Activated naive CD8-positive, alpha-beta T cell treated with anti-CD3 and anti-CD28 coated beads, Interleukin-2, amount 10 ng/mL, durations not matched to agents 7 days and 5 days (primary cell): Measurements from ENCODE around the gene CSKMT. TPM values are rescaled to one million over a fixed set of nuclear protein-coding genes. Genes with fewer than 3 reads are reported as not detected.
A peak's percentile ranks its signal among the peaks of the same experiment; 100 is the strongest.
"Not testable (repeated sequence)": the region's sequence is repeated elsewhere in the genome, so short reads cannot be mapped to it uniquely, and the experiment has no call there.

ENCODE experiments used
- ATAC-seq: fragments of 150-1000 bp; cut with Tn5 transposase; one replicate; pipeline ENCODE4 v1.10.0; 2021; ENCODE audit warnings: low read depth, moderate library complexity
- POLR2A ChIA-PET: fragments of 350-600 bp; sonication (Branson Sonifier 250); formaldehyde crosslinking; loops from one replicate; lab custom pipeline; 2021; ENCODE audit warnings: antibody characterized with exemption; lab: Charles Lee
- DNase-seq: peaks from one replicate; pipeline ENCODE4 v3.0.0; 2021
- H3K27ac Mint-ChIP-seq: one replicate; pipeline ENCODE4 v1.8.0; 2022; ENCODE audit warnings: mild to moderate bottlenecking, mixed read lengths
- H3K27me3 Mint-ChIP-seq: one replicate; pipeline ENCODE4 v1.8.0; 2022; ENCODE audit warnings: mild to moderate bottlenecking, moderate library complexity, mixed read lengths
- H3K36me3 Mint-ChIP-seq: one replicate; pipeline ENCODE4 v1.8.0; 2021; ENCODE audit warnings: mild to moderate bottlenecking, mixed read lengths
- H3K4me1 Mint-ChIP-seq: one replicate; pipeline ENCODE4 v1.8.0; 2021; ENCODE audit warnings: mixed read lengths
- H3K4me3 Mint-ChIP-seq: one replicate; pipeline ENCODE4 v1.8.0; 2022; ENCODE audit warnings: mild to moderate bottlenecking, moderate library complexity, mixed read lengths
- H3K9me3 Mint-ChIP-seq: one replicate; pipeline ENCODE4 v1.8.0; 2021; ENCODE audit warnings: mixed read lengths
- total RNA-seq, 2 experiments: library from RNA; stranded (reverse); gene quantifications; one replicate each; pipeline ENCODE4 v1.2.3, GENCODE V29; 2021

CSKMT gene
- total RNA-seq, 2 experiments from 2014 or later = 23.3 to 27.3 TPM

DNA sequence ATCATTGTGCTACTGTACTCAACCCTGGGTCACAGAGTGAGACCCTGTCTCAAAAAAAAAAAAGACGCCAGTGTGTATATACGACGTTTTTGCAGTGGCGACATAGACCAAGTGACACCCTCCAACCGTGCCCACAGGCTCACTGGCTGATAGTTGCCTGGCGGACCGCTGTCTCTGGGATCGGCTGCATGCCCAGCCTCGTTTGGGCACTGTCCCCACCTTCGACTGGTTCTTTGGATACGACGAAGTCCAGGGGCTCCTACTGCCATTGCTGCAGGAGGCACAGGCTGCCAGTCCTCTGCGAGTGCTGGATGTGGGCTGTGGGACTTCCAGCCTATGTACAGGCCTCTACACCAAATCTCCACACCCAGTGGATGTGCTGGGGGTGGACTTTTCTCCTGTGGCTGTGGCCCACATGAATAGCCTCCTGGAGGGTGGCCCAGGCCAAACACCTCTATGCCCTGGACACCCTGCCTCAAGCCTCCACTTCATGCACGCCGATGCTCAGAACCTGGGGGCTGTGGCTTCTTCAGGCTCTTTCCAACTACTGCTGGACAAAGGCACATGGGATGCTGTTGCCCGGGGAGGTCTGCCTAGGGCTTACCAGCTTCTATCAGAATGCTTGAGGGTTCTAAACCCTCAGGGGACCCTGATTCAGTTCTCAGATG, 1.3 kb downstream of the CSKMT start:
- H3K9me3 Mint-ChIP-seq = no peaks in the 10 kb centered on the region
- H3K36me3 Mint-ChIP-seq = peaks cover 20% of the 10 kb centered on the region
- peak overlapping the region; percentile 94 for H3K27ac Mint-ChIP-seq
- H3K4me1 Mint-ChIP-seq = peaks cover 37% of the 10 kb centered on the region
- no peaks in the 10 kb centered on the region for H3K27me3 Mint-ChIP-seq
- peak overlapping the region; percentile 97 for H3K4me3 Mint-ChIP-seq
- DNase-seq = no peak
- no peak for ATAC-seq
- POLR2A ChIA-PET = interaction anchor here (0.8 to 7.0 kb wide), 27 partner anchors 11 to 242 kb away, joined by 3 to 187 read pairs (median 14); partner anchors contain the start of genes B3GAT3, BSCL2, EEF1G and EML3

DNA sequence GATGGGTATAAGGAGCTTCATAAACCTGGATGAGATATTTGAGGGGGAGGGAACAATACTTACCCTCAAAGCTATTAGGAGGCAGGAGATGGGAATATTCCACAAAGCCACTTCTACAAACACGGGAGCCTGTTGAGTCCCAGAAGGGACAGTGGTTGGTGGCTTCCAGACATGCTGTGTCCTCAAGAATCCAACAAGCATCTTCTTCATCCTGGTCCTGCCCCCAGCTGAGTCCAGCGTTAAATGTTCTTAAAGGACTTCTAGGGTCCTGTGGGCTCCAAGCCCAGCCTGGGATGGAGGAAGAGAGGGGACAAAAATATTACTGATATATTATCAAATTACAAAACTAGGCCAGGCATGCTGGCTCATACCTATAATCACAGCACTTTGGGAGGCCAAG, 2.3 kb downstream of the CSKMT start:
- Mint-ChIP-seq H3K4me3 (peak overlapping the region; percentile 49), H3K27me3 (no peaks in the 10 kb centered on the region), H3K4me1 (peaks cover 39% of the 10 kb centered on the region), H3K9me3 (no peaks in the 10 kb centered on the region), H3K27ac (no peak overlapping the region), H3K36me3 (peaks cover 18% of the 10 kb centered on the region)
- POLR2A ChIA-PET = interaction anchor here (0.5 to 7.0 kb wide), 14 partner anchors 8 to 243 kb away, joined by 3 to 187 read pairs (median 4); partner anchors contain the start of genes B3GAT3, EML3, GANAB and INTS5
- DNase-seq (no peak), ATAC-seq (no peak)

DNA sequence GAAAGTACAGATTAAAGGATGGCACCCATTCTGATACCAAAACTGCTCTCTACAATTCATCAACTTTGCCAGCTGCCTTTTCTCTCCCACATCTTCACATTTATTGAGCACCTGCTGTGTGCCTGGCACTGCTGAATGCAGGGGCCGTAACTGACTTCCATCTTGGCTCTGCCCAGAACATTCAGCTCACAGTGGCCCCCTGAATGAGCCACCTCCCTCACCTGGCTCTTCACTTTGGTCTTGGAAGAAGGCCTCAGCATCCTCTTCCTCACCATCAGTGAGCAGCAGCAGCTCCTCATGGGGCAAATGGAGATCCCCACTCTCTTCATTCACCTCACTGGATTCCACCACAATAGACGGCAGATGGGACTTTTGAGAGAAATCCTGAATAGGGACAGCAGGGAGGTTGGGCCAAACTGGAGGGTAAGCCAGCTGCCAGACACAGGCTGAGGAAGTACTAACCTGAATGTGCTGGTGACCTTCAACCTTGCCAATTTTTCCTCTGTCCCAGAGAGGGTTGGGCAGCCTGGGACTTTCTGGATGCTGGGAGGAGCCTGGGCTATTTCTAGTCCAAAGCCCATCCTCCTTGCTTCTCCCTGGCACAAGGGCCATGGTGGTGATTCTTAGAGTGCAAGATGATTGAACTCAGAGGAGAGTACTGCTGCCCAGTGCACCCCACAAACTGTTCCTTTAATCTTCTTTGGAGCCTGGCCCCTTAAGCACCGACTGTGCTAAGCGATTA, 4.5 kb downstream of the CSKMT start:
- Mint-ChIP-seq H3K36me3 (peaks cover 13% of the 10 kb centered on the region), H3K27me3 (no peaks in the 10 kb centered on the region), H3K4me1 (peaks cover 37% of the 10 kb centered on the region), H3K27ac (peak overlapping the region; percentile 91), H3K4me3 (peak overlapping the region; percentile 94), H3K9me3 (no peaks in the 10 kb centered on the region)
- no peak for DNase-seq
- no peak for ATAC-seq
- POLR2A ChIA-PET = interaction anchor here (0.7 to 4.4 kb wide), 10 partner anchors 15 to 1276 kb away, joined by 3 to 73 read pairs (median 9); partner anchors contain the start of genes EML3, GANAB, INTS5 and MTA2

DNA sequence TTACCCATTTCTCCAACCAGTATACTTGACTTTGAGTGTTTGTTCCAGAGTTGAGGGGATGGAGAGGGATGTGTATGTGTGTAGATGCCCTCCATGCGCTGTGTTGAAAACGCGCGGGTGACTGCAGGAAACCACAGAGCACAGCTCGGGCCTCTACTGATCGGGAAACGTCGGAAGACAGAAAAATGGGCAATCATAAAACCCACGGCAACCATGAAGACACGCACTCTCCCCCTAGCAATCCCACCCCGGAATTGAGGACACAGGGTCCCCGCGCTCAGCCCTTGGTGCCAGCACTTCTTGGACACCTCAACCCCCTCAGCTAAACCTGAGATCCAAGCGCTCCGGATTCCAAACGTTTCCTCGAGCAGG, 6.1 kb downstream of the CSKMT start:
- peak overlapping the region; percentile 94 for H3K4me3 Mint-ChIP-seq
- no peaks in the 10 kb centered on the region for H3K9me3 Mint-ChIP-seq
- no peaks in the 10 kb centered on the region for H3K27me3 Mint-ChIP-seq
- ATAC-seq (peak; percentile 21), DNase-seq (no peak)
- H3K27ac Mint-ChIP-seq = peak overlapping the region; percentile 91
- POLR2A ChIA-PET = interaction anchor here (0.6 to 4.4 kb wide), 33 partner anchors 8 to 247 kb away, joined by 3 to 73 read pairs (median 8); partner anchors contain the start of genes B3GAT3, BSCL2, EML3 and GANAB
- H3K4me1 Mint-ChIP-seq = peaks cover 41% of the 10 kb centered on the region
- H3K36me3 Mint-ChIP-seq = peaks cover 11% of the 10 kb centered on the region

DNA sequence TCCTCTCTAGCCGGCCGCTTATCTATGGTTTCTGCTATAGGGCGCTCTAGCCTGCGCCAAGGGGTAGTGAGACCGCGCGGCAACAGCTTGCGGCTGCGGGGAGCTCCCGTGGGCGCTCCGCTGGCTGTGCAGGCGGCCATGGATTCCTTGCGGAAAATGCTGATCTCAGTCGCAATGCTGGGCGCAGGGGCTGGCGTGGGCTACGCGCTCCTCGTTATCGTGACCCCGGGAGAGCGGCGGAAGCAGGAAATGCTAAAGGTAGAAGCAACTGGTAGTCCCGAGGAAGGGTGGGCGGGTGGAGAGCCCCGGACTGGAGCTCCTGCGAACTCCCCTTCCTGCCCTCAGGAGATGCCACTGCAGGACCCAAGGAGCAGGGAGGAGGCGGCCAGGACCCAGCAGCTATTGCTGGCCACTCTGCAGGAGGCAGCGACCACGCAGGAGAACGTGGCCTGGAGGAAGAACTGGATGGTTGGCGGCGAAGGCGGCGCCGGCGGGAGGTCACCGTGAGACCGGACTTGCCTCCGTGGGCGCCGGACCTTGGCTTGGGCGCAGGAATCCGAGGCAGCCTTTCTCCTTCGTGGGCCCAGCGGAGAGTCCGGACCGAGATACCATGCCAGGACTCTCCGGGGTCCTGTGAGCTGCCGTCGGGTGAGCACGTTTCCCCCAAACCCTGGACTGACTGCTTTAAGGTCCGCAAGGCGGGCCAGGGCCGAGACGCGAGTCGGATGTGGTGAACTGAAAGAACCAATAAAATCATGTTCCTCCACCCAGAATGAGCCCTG, 6.7 kb downstream of the CSKMT start, which contains the start of the genes LBHD1 and UQCC3:
Gene LBHD1, minus strand, starts transcription at position 660 of the 782 bp plus-strand sequence. CDS start 2,236 bp downstream, outside the sequence.
Gene UQCC3, plus strand, starts transcription at position 66 of the 782 bp plus-strand sequence. Its CDS starts 73 bp downstream, at position 139.
- DNase-seq (peak; percentile 84), ATAC-seq (peak; percentile 87)
- Mint-ChIP-seq H3K4me3 (peak within 1 kb of the TSS; percentile 94), H3K27ac (peak within 1 kb of the TSS; percentile 91), H3K4me1 (peaks cover 35% of the 10 kb centered on the region), H3K36me3 (peaks cover 8% of the 10 kb centered on the region), H3K9me3 (no peaks in the 10 kb centered on the region), H3K27me3 (no peaks in the 10 kb centered on the region)
- POLR2A ChIA-PET = interaction anchor here (0.6 to 4.4 kb wide), 43 partner anchors 9 to 247 kb away, joined by 3 to 73 read pairs (median 6); partner anchors contain the start of genes B3GAT3, BSCL2, EEF1G and EML3

DNA sequence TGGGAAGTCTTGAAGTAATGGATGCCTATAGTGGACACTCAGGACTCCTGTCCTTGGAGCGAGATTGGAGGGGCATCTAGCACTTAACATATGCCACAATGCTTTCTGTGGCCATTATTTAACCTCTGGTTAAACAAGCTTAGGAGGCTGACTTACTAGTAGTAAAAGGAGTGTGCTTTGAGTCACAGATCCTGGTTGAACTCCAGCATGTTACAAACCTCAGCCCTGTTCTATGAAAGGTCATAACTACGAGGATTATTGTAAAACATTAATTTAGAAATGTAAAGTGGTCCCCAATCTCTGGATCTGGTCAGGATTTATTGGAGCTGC, 8.0 kb downstream of the CSKMT start:
- POLR2A ChIA-PET = interaction anchor here (0.9 to 3.9 kb wide), 13 partner anchors 8 to 168 kb away, joined by 3 to 73 read pairs (median 17); partner anchors contain the start of genes C11orf98, CSKMT, EEF1G and GANAB
- Mint-ChIP-seq H3K27me3 (no peaks in the 10 kb centered on the region), H3K4me1 (peaks cover 37% of the 10 kb centered on the region), H3K9me3 (no peaks in the 10 kb centered on the region), H3K27ac (peak overlapping the region; percentile 91), H3K4me3 (no peak overlapping the region), H3K36me3 (peaks cover 16% of the 10 kb centered on the region)
- DNase-seq (no peak), ATAC-seq (no peak)

DNA sequence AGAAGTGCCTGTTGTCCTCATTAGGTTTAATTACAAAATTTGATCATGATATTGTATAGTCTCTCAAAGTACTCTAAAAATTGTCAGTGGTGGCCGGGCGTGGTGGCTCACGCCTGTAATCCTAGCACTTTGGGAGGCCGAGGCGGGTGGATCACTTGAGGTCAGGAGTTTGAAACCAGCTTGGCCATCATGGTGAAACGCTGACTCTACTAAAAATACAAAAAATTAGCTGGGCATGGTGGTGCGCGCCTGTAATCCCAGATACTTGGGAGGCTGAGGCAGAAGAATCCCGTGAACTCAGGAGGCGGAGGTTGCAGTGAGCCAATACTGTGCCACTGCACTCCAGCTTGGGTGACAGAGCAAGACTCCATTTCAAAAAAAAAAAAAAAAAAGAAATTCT, 10.3 kb downstream of the CSKMT start:
- ATAC-seq, H3K27me3 Mint-ChIP-seq, DNase-seq, H3K27ac Mint-ChIP-seq, H3K4me3 Mint-ChIP-seq, H3K9me3 Mint-ChIP-seq: not testable (repeated sequence)
- peaks cover 13% of the 10 kb centered on the region for H3K36me3 Mint-ChIP-seq
- POLR2A ChIA-PET = interaction anchor here (0.6 to 3.6 kb wide), 8 partner anchors 8 to 84 kb away, joined by 3 to 25 read pairs (median 4); partner anchors contain the start of genes C11orf98, CSKMT, HNRNPUL2 and INTS5
- H3K4me1 Mint-ChIP-seq = peaks cover 31% of the 10 kb centered on the region

DNA sequence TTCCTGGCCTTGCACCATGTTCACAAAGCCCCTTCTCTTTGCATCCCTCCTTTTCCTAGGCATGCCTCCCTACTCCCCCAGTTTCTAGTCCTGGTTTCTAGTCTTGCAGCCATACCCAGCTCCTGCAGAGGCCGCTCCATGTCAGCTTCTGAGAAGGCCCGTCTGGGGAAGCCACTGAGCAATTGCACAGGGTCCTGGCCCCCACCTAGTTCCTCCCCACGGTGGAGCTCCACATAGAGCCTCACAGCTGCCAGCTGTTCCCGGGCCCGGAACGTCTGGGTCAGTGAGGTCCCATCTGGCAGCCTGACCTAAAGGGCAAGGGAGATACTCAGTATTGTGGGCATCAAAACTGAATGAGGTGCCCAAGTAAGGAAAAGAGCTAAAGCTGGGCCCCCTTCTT, 11.6 kb downstream of the CSKMT start:
- Mint-ChIP-seq H3K9me3 (no peaks in the 10 kb centered on the region), H3K27me3 (no peaks in the 10 kb centered on the region), H3K27ac (peak overlapping the region; percentile 22), H3K4me1 (peaks cover 32% of the 10 kb centered on the region), H3K36me3 (peaks cover 13% of the 10 kb centered on the region), H3K4me3 (no peak overlapping the region)
- DNase-seq = no peak
- no peak for ATAC-seq
- POLR2A ChIA-PET = interaction anchor here (0.9 to 2.7 kb wide), 4 partner anchors 10 to 85 kb away, joined by 3 to 15 read pairs (median 7); partner anchors contain the start of genes C11orf98, CSKMT, INTS5 and TUT1

DNA sequence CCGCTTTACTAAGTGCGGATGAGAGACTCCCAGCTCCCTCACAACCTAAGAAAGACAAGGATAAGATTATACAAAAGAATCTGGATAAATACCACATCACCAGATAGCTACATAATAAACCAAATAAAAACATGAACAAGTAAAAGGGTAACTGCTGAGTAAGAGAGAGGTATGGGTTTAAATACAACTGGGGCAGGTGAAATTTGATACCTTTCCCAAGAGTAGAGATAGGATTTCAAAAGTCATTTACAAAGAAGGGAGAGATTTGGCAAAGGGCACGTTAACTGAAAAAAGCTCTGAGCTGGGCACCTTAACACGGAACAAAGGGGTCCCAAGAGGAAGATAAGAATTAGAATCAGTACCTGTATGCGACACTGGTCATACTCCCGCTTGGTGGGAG, 12.0 kb downstream of the CSKMT start:
- Mint-ChIP-seq H3K9me3 (no peaks in the 10 kb centered on the region), H3K27me3 (no peaks in the 10 kb centered on the region), H3K4me3 (peak overlapping the region; percentile 40), H3K27ac (peak overlapping the region; percentile 17), H3K4me1 (peaks cover 30% of the 10 kb centered on the region), H3K36me3 (peaks cover 13% of the 10 kb centered on the region)
- POLR2A ChIA-PET = interaction anchor here (0.9 to 2.7 kb wide), 3 partner anchors 10 to 86 kb away, joined by 3 to 15 read pairs (median 10); partner anchors contain the start of genes C11orf98, CSKMT and TUT1
- DNase-seq (no peak), ATAC-seq (no peak)

DNA sequence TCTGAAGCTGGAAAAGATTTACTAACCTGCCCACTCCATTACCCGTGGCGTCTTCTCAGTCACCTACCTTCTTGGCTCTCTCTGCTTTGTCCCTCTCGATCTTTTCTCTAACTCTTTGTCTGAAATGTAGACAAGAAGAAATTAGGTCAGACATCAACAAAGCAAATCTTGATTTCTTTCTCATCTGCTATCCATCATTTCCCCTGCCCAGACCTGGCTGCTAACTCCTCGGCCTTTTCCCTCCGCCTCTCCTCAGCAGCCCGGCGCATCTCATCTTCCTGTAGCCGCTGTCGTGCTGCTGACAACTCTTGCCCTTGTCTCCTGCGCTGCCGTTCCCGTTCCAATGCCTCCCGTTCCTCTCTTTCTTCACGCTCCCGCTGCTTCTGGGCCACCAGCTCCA, 12.6 kb downstream of the CSKMT start:
- peaks cover 26% of the 10 kb centered on the region for H3K4me1 Mint-ChIP-seq
- H3K27ac Mint-ChIP-seq = peak overlapping the region; percentile 88
- POLR2A ChIA-PET = interaction anchor here (1.8 to 2.7 kb wide), 2 partner anchors 13 to 86 kb away, joined by 10 to 15 read pairs; partner anchors contain the start of genes C11orf98, CSKMT and TUT1
- ATAC-seq (no peak), DNase-seq (no peak)
- H3K4me3 Mint-ChIP-seq = peak overlapping the region; percentile 85
- H3K36me3 Mint-ChIP-seq = peaks cover 13% of the 10 kb centered on the region
- no peaks in the 10 kb centered on the region for H3K9me3 Mint-ChIP-seq
- no peaks in the 10 kb centered on the region for H3K27me3 Mint-ChIP-seq

DNA sequence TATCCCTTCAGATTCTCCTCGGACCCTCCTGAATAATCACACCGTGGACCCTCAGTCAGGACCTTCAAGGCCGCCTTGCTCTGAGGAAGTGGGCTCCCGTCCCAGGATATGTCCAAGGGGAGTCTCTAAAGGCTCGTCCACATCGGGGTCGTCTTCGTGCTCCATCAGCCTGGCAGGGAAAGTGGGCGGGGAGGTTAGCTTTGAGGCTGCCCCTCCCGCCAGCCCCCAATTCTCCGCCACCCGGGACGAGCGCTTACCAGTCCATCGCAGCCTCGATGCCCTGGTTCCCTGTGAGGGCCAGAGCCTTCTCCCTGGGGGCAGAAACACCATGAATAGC, 13.3 kb downstream of the CSKMT start:
- peaks cover 13% of the 10 kb centered on the region for H3K36me3 Mint-ChIP-seq
- ATAC-seq (no peak), DNase-seq (no peak)
- H3K4me3 Mint-ChIP-seq = peak overlapping the region; percentile 85
- H3K27me3 Mint-ChIP-seq = no peaks in the 10 kb centered on the region
- H3K27ac Mint-ChIP-seq = peak overlapping the region; percentile 88
- POLR2A ChIA-PET = interaction anchor here (0.7 to 2.4 kb wide), 5 partner anchors 11 to 37 kb away, joined by 3 to 10 read pairs (median 4); partner anchors contain the start of genes C11orf98 and CSKMT
- H3K4me1 Mint-ChIP-seq = peaks cover 23% of the 10 kb centered on the region
- H3K9me3 Mint-ChIP-seq = no peaks in the 10 kb centered on the region
